ENCODE measurements around the gene JAK2.

GRCh38 chr9:4936823-4937222 is 48.2 kb upstream of the JAK2 start:
- TF ChIP-seq CTCF (IDR thresholded peaks at IDR 0.05) (no peak), EZH2phosphoT487 (IDR thresholded peaks at IDR 0.05; ENCODE audit: borderline replicate concordance, low read depth) (no peak), RFX5 (IDR thresholded peaks at IDR 0.05; ENCODE audit: low read length) (no peak), FOXJ3 (CRISPR knock-in tag; IDR thresholded peaks at IDR 0.05) (no peak), MXI1 (IDR thresholded peaks at IDR 0.05; ENCODE audit: low read depth, low read length) (no peak), USF2 (IDR thresholded peaks at IDR 0.05; ENCODE audit: borderline replicate concordance, low read depth, low read length) (no peak), EP300 (IDR thresholded peaks at IDR 0.05; ENCODE audit: borderline replicate concordance in 1 of 2, low read depth in 1 of 2, low read length in 1 of 2) (no peak), POLR2AphosphoS5 (IDR thresholded peaks at IDR 0.05; ENCODE audit: low read depth, low read length) (no peak)
